Stomach (tissue), 9 donors: ENCODE data around the gene TNS2. TPM values are rescaled to one million over a fixed set of nuclear protein-coding genes. Genes with fewer than 3 reads are reported as not detected.

Experiments
- DNase-seq, 2 donors: peaks; one replicate each; pipeline versions ENCODE4 v3.0.0 to v3.0.0-alpha.2; 2013 to 2019
- H3K27ac ChIP-seq, 5 donors: fragments of 200-600 bp in 4 of 5; sonication (generic) in 4 of 5; one replicate each; pipeline ENCODE4 v1.5.1; 2013 to 2019; ENCODE audit warnings: mild to moderate bottlenecking in 1 of 5, moderate library complexity in 1 of 5
- H3K27me3 ChIP-seq, 3 donors: fragments of 200-600 bp; sonication (generic); one replicate each; pipeline ENCODE4 v1.5.1; 2017 to 2019; ENCODE audit warnings: mixed run types in 1 of 3
- H3K36me3 ChIP-seq, 4 donors: fragments of 200-600 bp; sonication (generic); 1 replicate in 3 of 4; 2 replicates in 1 of 4; pipeline ENCODE4 v1.5.1; 2016 to 2019
- H3K4me1 ChIP-seq, 4 donors: fragments of 200-600 bp; sonication (generic); one replicate each; pipeline ENCODE4 v1.5.1; 2016 to 2019
- H3K4me3 ChIP-seq, 4 donors: fragments of 200-600 bp; sonication (generic) in 3 of 4; one replicate each; pipeline ENCODE4 v1.5.1; 2016 to 2019; ENCODE audit warnings: mild to moderate bottlenecking in 1 of 4
- H3K9me3 ChIP-seq, 4 donors: fragments of 200-600 bp; sonication (generic); one replicate each; pipeline ENCODE4 v1.5.1; 2016 to 2019
- CTCF ChIP-seq, 7 experiments: fragments of 450-650 bp in 4 of 7; fragments of 200-600 bp in 3 of 7; sonication (generic) in 3 of 7; IDR thresholded peaks; one replicate each; pipeline ENCODE4 v1.5.1; 2016 to 2019; ENCODE audit warnings: antibody characterized with exemption in 7 of 7, control low read depth in 2 of 7, mild to moderate bottlenecking in 1 of 7
- EP300 ChIP-seq: sonication (generic); formaldehyde crosslinking; IDR thresholded peaks from one replicate; pipeline ENCODE4 v1.6.1; 2017; ENCODE audit warnings: antibody characterized with exemption
- POLR2A ChIP-seq, 4 donors: fragments of 450-650 bp; IDR thresholded peaks; one replicate each; pipeline ENCODE4 v1.6.1; 2016; ENCODE audit warnings: antibody characterized with exemption in 4 of 4, control low read depth in 2 of 4, mild to moderate bottlenecking in 1 of 4, moderate library complexity in 1 of 4
- POLR2AphosphoS5 ChIP-seq, 3 donors: sonication (generic); formaldehyde crosslinking; IDR thresholded peaks; one replicate each; pipeline ENCODE4 v1.6.1; 2016; ENCODE audit warnings: antibody characterized with exemption in 3 of 3
- WGBS, 5 donors: extraction: QIAGEN DNeasy Blood & Tissue Kit in 3 of 5; methylation state at CpG; one replicate each; pipeline versions ENCODE4 v1.1.5 to v1.1.7; 2013 to 2018; 5-methylcytosine and 5-hydroxymethylcytosine counted together
- intact Hi-C: fragments of 100-400 bp; cut with DNase I; formaldehyde crosslinking; loops from one replicate; pipeline ENCODE4 v1.15.1; 2023; ENCODE audit warnings: low total_unique reads
- polyA plus RNA-seq, 3 donors: library from polyadenylated mRNA; stranded (reverse); fragments of 200-250 nt; gene quantifications; one replicate each; pipeline ENCODE4 v1.2.3, GENCODE V29; 2013
- total RNA-seq, 5 donors: library from RNA; depleted of rRNA; stranded (reverse); fragments of >200 nt; gene quantifications; one replicate each; pipeline versions ENCODE4 v1.1.0 to v1.2.3, GENCODE V29; 2014 to 2016
- donor health status: healthy with polysubstance abuse.
- donor health status: Bipolar disorder and iron deficiency.
- donor health status: healthy.

Gene TNS2
- total and polyA plus RNA-seq, 8 donors: 38.5 to 164 (median 73.7) TPM

DNA sequence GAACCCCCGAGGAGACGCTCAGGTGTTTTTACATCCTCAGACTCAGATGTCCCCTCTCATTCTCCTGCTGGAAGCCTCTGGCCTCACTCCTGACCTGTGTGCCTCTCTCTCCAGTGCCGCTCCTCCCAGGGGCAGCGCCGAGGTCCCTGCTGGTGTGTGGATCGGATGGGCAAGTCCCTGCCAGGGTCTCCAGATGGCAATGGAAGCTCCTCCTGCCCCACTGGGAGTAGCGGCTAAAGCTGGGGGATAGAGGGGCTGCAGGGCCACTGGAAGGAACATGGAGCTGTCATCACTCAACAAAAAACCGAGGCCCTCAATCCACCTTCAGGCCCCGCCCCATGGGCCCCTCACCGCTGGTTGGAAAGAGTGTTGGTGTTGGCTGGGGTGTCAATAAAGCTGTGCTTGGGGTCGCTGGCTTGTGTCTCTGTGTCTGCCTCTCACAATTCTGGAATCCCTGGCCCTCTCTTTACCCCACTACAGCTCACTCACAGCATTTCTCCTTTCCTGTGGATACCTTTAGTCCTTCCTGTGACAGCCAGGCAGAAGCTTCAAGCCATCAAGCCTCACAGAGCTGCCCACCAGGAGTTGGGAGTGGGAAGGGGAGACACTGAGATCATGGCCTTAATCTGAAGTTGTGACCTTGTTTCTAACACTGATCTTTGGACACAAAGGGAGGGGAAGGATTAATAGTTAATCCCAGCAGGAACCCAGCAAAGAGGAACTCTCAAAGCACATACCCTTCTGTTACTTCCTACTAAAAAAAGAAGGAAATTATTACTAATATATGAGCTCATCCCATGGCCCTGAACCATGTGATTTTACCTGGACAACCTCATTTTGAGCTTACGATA lies 52.3 kb downstream of the TNS2 start:
- 80 to 90% (median 85%) methylated on average over 12 of the region's 12 CpGs for WGBS, 5 donors
- peak overlapping the region in 1 of 5 donors; percentile 22 for H3K27ac ChIP-seq
- H3K4me3 ChIP-seq: no peak overlapping the region
- no peak for TF ChIP-seq CTCF (IDR thresholded peaks at IDR 0.05)
- TF ChIP-seq POLR2A (IDR thresholded peaks at IDR 0.05): no peak
- no peak for TF ChIP-seq EP300
- H3K4me1 ChIP-seq: peaks cover 22 to 51% (median 31%) of the 10 kb centered on the region in 4 donors
- H3K9me3 ChIP-seq: no peaks in the 10 kb centered on the region
- peaks cover 0 to 9% (median 8%) of the 10 kb centered on the region in 4 donors for H3K36me3 ChIP-seq
- peaks cover 0 to 11% (median 0%) of the 10 kb centered on the region in 3 donors for H3K27me3 ChIP-seq
- peak in 1 of 2 donors; percentile 42 for DNase-seq
- intact Hi-C loops: loop anchor here (5.0 kb wide), 1 partner anchor 35 kb away; no protein-coding TSS in a partner anchor

DNA sequence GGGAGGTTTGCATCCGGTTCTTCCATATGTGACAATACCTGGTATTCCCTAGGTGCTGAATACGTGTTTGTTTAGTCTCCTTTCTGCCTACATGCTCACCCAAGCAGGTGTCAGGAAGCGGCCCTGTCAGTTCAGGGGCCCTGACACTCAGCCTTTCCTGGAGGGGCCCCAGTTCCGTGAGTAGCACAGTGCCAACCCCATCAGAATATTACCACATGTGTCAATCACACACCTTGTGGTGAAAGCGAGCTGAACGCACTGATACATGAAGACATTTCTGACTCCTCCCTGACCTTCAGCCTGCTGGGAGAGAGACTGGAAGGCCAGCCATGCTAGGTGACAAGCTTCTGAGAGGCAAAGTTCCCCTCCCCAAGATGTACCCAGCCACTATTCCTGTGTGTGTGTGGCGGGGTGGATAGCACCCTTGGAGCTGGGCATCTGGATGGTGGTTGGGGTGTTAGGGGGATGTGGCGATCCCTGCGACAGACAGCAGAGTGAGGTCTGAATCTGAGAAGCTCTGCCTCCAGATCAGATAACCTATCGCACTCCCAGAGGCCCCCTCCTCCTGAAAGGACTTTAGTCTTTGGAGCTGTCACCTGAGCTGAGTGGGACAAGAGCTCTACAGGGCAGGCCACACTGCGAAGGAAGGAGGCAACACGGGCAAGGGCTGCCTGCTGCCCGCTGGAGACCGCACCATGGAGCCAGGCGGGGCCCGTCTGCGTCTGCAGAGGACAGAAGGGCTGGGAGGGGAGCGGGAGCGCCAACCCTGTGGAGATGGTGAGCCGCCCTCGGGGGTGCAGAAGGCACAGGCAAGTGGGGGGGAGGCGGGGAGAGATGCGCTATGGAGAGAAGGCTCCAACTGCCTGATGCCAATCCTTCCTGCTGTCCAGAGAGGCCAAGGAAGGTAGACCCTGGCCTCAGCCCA lies 53.3 kb downstream of the TNS2 start, which contains the start of gene SOAT2:
SOAT2 (plus strand) TSS at position 604 of the 925 bp plus-strand sequence; CDS start at position 696, 92 bp downstream.
- H3K9me3 ChIP-seq: no peaks in the 10 kb centered on the region
- H3K27ac ChIP-seq: peak within 1 kb of the TSS in 3 of 5 donors; percentile 10 to 42 (median 39)
- H3K4me1 ChIP-seq: peaks cover 12 to 41% (median 21%) of the 10 kb centered on the region in 4 donors
- H3K36me3 ChIP-seq: peaks cover 0 to 9% (median 8%) of the 10 kb centered on the region in 4 donors
- peak in 1 of 2 donors; percentile 57 for DNase-seq
- peaks cover 0 to 2% (median 0%) of the 10 kb centered on the region in 3 donors for H3K27me3 ChIP-seq
- intact Hi-C loops: loop anchor here (5.0 kb wide), 1 partner anchor 36 kb away; no protein-coding TSS in a partner anchor
- no peak within 1 kb of the TSS for H3K4me3 ChIP-seq
- 72 to 77% (median 73%) methylated on average over 22 to 23 of the region's 23 CpGs for WGBS, 5 donors
- TF ChIP-seq EP300 (no peak), CTCF (IDR thresholded peaks at IDR 0.05) (no peak), POLR2A (IDR thresholded peaks at IDR 0.05) (no peak), POLR2AphosphoS5 (IDR thresholded peaks at IDR 0.05) (no peak)

DNA sequence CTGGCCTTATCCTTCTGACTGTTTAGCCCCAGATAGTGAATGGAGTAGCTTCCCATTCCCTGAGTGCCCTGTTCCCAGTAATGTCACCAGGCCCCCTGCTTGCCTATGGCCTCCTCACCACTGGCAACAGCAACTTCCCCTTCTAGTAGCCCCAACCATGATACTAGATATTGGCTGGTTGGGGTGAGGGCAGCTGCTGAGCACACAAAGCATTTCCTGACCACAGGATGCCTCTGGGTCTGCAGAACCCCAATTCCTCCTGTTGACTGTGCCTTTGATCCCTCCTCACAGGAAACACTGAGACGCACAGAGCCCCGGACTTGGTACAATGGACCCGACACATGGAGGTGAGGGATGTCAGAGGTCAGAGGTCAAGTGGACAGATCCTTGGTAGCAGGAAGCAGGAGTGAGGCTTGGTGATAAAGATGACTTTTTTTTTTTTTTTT lies 54.0 kb downstream of the TNS2 start:
- DNase-seq: peak in 1 of 2 donors; percentile 32
- intact Hi-C loops: loop anchor here (5.0 kb wide), 1 partner anchor 37 kb away; no protein-coding TSS in a partner anchor
- Histone ChIP-seq H3K4me3 (no peak overlapping the region), H3K4me1 (peaks cover 4 to 34% (median 14%) of the 10 kb centered on the region in 4 donors), H3K36me3 (peaks cover 0 to 9% (median 8%) of the 10 kb centered on the region in 4 donors), H3K27ac (peak overlapping the region in 3 of 5 donors; percentile 10 to 42 (median 39)), H3K9me3 (no peaks in the 10 kb centered on the region), H3K27me3 (no peaks in the 10 kb centered on the region)
- TF ChIP-seq POLR2A (IDR thresholded peaks at IDR 0.05): no peak
- no peak for TF ChIP-seq EP300
- TF ChIP-seq CTCF (IDR thresholded peaks at IDR 0.05): no peak
- WGBS, 5 donors: 41 to 60% (median 52%) methylated on average over 3 of the region's 3 CpGs

- 88 to 95% (median 91%) methylated on average over 8 of the region's 8 CpGs for WGBS, 5 donors
- no peak overlapping the region for H3K4me3 ChIP-seq
- H3K4me1 ChIP-seq: peaks cover 0 to 23% (median 8%) of the 10 kb centered on the region in 4 donors
- peaks cover 0 to 9% (median 8%) of the 10 kb centered on the region in 4 donors for H3K36me3 ChIP-seq
- DNase-seq: peak in 1 of 2 donors; percentile 1
- TF ChIP-seq CTCF (IDR thresholded peaks at IDR 0.05): no peak
- no peak for TF ChIP-seq POLR2AphosphoS5 (IDR thresholded peaks at IDR 0.05)
- TF ChIP-seq POLR2A (IDR thresholded peaks at IDR 0.05): no peak
- no peak for TF ChIP-seq EP300
- H3K27ac ChIP-seq: no peak overlapping the region
- no peaks in the 10 kb centered on the region for H3K9me3 ChIP-seq
- no peaks in the 10 kb centered on the region for H3K27me3 ChIP-seq
- intact Hi-C loops: no loop called here
Measured at GRCh38 chr12:53105256-53105655, 55.4 kb downstream of the TNS2 start.
